Large intestine (tissue), 3 donors: Measurements from ENCODE around the gene ORM1. TPM values are rescaled to one million over a fixed set of nuclear protein-coding genes. Genes with fewer than 3 reads are reported as not detected.

Experiments
- DNase-seq, 2 donors: peaks; one replicate each; pipeline versions ENCODE4 v3.0.0 to v3.0.0-alpha.2; 2013
- H3K27ac ChIP-seq: one replicate; pipeline ENCODE4 v1.5.1; 2013; ENCODE audit warnings: low read length
- H3K27me3 ChIP-seq: 2 replicates; pipeline ENCODE4 v1.6.1; 2013; ENCODE audit warnings: low read length; ENCODE audit not compliant: control insufficient read depth, insufficient read depth
- H3K36me3 ChIP-seq: 2 replicates; pipeline ENCODE4 v1.6.1; 2013; ENCODE audit warnings: low read length; ENCODE audit not compliant: control insufficient read depth, insufficient read depth
- H3K4me1 ChIP-seq: one replicate; pipeline ENCODE4 v1.6.1; 2013; ENCODE audit warnings: low read length; ENCODE audit not compliant: control insufficient read depth, insufficient read depth
- H3K4me3 ChIP-seq: one replicate; pipeline ENCODE4 v1.5.1; 2013; ENCODE audit warnings: low read length
- H3K9me3 ChIP-seq: one replicate; pipeline ENCODE4 v1.6.1; 2013; ENCODE audit warnings: mild to moderate bottlenecking, low read depth, low read length, moderate library complexity; ENCODE audit not compliant: control insufficient read depth
- WGBS: methylation state at CpG from one replicate; pipeline ENCODE4 v1.1.5; 2013; ENCODE audit warnings: low lambda C conversion rate; ENCODE audit not compliant: insufficient coverage; 5-methylcytosine and 5-hydroxymethylcytosine counted together
- polyA plus RNA-seq: library from polyadenylated mRNA; unstranded; fragments of 120-200 nt; gene quantifications from one replicate; pipeline ENCODE4 v1.2.1, GENCODE V29; 2013

ORM1 gene
- polyA plus RNA-seq, 1 donor = 0.09 TPM

DNA sequence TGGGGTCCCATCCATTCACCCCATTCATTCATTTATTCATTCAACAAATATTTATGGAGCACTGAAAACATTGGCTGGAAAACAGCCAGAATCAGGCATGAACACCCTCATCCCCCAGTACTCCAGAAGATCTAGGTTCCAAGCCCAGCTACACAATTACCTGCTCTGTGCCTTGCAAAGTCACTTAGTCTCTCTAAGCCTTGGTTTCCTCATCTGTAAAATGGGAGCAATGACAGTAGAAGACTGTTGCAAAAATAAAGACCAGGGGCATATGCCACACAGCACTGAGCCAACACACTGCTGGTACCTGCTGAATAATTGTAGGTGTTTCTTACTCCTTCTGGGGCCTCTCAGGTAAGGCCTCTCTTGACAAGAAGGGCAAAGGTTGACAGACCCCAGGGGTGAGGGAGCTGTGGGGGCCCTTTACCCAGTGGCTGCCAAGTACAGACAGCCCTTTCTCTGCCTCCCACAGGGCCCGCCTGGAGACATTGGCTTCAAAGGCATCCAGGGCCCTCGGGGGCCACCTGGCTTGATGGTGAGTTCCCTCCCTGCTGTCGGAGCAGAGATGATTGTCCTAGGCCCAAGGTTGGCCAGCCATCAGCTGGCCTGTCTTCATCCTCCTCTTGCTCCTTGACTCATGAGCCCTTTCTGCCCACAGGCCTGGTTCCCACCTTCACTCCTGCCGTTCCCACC, 22.6 kb upstream of the ORM1 start:
- Histone ChIP-seq H3K4me3 (no peak overlapping the region), H3K36me3 (peaks cover 89% of the 10 kb centered on the region), H3K27me3 (no peaks in the 10 kb centered on the region), H3K27ac (no peak overlapping the region), H3K9me3 (peaks cover 4% of the 10 kb centered on the region), H3K4me1 (no peaks in the 10 kb centered on the region)
- DNase-seq = no peak
- WGBS = no CpG with 5 or more reads among the region's 4 CpGs

- WGBS = no CpG with 5 or more reads among the region's 31 CpGs
- Histone ChIP-seq H3K36me3 (peaks cover 86% of the 10 kb centered on the region), H3K4me1 (no peaks in the 10 kb centered on the region), H3K27ac (no peak overlapping the region), H3K4me3 (no peak overlapping the region), H3K9me3 (no peaks in the 10 kb centered on the region), H3K27me3 (no peaks in the 10 kb centered on the region)
- DNase-seq = no peak
These were observed 21.8 kb upstream of the ORM1 start for GRCh38 chr9:114300846-114301797.

DNA sequence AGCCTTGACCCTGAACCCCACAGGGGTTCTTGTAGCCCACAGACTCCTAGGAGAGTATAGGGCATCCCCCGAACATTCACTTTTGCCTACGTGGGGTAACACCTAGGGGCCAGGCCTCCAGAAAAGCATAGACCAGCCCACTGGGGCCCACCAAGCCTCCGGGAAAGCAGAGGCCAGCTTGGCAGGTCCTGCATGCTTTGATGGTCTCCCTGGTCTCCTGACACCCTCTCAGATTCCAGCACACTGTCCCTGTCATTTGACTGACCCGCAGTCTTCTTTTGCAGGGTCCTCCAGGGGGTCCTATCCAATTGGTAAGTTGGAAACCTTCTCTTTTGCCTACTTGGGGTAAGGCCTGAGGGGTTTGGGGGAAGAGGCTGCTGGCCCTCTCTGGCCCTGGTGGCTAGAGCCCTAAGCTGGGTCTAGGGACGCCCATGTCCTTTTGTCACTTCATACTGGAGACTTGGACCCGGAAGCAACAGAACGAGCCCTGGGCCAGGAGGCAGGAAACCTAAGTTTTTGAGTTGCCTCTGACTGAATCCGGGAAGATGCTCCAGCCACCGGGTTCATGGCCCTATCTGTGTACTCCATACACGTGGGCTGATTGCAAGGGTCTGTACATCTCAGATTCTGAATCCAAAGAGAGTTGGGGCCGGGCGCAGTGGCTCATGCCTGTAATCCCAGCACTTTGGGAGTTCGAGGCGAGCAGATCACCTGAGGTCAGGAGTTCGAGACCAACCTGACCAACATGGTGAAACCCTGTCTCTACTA, 20.9 kb upstream of the ORM1 start:
- H3K4me1 ChIP-seq = no peaks in the 10 kb centered on the region
- H3K27ac ChIP-seq = no peak overlapping the region
- no peaks in the 10 kb centered on the region for H3K9me3 ChIP-seq
- no peak overlapping the region for H3K4me3 ChIP-seq
- WGBS = no CpG with 5 or more reads among the region's 15 CpGs
- peaks cover 87% of the 10 kb centered on the region for H3K36me3 ChIP-seq
- no peaks in the 10 kb centered on the region for H3K27me3 ChIP-seq
- DNase-seq = no peak

GRCh38 chr9:114302727-114303126, 20.2 kb upstream of the ORM1 start:
- no peaks in the 10 kb centered on the region for H3K4me1 ChIP-seq
- peaks cover 89% of the 10 kb centered on the region for H3K36me3 ChIP-seq
- H3K27me3 ChIP-seq = no peaks in the 10 kb centered on the region
- H3K4me3 ChIP-seq = no peak overlapping the region
- no peak for DNase-seq
- H3K27ac ChIP-seq = no peak overlapping the region
- no CpG with 5 or more reads among the region's 6 CpGs for WGBS
- H3K9me3 ChIP-seq = no peaks in the 10 kb centered on the region

DNA sequence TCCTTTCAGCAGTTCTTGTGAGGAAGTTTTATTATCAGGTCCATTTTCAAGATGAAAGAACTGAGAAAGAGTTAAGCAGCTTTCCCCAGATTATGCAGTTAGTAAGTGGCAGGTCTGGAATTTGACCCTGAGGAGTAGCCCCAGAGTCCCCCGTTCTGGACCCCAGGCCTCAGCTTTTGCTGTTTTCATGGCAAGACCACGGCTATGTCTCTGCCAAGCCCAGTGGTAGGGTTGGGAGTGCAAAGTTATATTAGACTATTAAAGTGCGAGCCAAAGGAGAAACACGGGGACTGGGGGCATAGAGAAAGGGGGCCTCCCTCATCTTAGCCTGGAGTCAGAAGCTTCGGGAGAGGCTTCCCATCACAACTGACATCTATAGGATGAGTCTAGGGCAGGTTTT, 19.3 kb upstream of the ORM1 start:
- Histone ChIP-seq H3K4me1 (no peaks in the 10 kb centered on the region), H3K27me3 (no peaks in the 10 kb centered on the region), H3K27ac (no peak overlapping the region), H3K4me3 (no peak overlapping the region), H3K9me3 (no peaks in the 10 kb centered on the region), H3K36me3 (peaks cover 89% of the 10 kb centered on the region)
- WGBS = no CpG with 5 or more reads among the region's 5 CpGs
- no peak for DNase-seq

DNA sequence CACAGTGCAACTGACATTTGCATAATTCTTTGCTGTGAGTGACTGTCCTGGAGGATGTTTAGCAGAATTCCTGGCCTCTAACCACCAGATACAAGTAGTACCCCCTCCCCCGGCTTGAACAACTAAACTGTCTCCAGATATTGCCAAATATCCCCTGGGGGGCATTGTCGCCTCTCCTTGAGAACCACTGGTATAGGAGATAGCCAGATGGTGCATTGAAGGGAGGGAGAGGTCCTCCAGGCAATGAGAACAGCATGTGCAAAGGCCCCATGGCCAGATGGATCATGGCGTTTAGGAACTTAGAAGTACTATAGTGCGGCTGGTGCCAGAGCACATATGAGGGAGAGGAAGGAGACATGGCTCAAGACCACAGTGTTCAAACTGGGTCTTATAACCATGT, 18.9 kb upstream of the ORM1 start:
- no peaks in the 10 kb centered on the region for H3K4me1 ChIP-seq
- no peak overlapping the region for H3K27ac ChIP-seq
- H3K36me3 ChIP-seq = peaks cover 92% of the 10 kb centered on the region
- H3K9me3 ChIP-seq = no peaks in the 10 kb centered on the region
- no peaks in the 10 kb centered on the region for H3K27me3 ChIP-seq
- WGBS = 100% methylated on average over 1 of the region's 4 CpGs
- DNase-seq = no peak
- H3K4me3 ChIP-seq = no peak overlapping the region

DNA sequence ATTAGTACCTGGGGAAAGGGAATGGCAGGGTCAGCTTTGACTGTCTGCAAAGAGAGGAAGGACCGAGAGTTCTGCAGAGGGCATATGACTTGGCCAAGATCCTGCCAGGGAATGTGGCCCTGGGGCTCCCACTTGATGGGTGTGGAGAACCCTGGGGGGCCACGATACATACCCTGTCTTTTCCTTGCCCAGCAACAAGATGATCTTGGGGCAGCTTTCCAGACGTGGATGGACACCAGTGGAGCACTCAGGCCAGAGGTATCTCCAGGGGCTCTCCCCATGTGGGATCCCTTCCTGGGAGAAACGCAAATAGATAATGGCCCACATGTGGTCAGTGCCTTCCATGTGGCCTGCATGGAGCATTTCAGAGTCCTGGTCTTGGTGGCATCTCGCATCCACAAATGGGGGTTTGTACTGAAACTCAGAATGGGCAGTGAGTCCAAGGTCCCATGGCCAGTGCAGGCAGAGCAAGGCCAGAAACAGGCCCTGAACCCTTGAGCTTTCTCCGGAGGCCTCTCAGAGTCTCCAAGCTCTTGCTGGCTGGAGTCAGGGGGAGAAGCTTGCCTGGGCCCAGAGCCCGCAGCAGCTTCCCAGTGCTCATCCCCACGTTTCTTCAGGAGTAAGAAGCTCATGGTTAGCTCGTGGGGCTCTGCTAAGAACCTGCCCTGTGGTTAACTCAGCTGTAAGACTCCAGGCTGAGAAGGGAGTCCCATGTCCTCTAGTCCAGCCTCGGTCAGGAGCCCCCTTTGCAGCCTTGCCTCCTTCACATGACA, 18.3 kb upstream of the ORM1 start:
- Histone ChIP-seq H3K27ac (no peak overlapping the region), H3K4me1 (no peaks in the 10 kb centered on the region), H3K9me3 (no peaks in the 10 kb centered on the region), H3K4me3 (no peak overlapping the region), H3K36me3 (peaks cover 89% of the 10 kb centered on the region), H3K27me3 (no peaks in the 10 kb centered on the region)
- WGBS = no CpG with 5 or more reads among the region's 10 CpGs
- DNase-seq = no peak

DNA sequence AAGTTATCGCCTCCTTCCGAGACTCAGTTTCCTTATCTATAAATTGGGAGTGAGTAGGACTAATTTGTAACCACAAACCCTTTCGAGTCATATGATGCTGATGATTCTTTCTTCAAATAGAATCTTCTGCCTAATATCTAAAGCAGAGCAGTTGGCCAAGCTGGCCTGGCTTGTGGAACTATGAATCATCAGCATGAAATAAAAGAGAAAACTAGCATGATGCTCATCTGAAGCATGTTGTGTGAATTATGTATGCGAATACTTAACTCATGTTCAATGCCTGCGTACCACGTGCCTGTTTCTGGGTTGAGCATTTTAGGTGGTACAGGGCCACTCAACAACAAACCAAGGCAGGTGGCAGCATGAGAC, 15.0 kb upstream of the ORM1 start:
- Histone ChIP-seq H3K27me3 (no peaks in the 10 kb centered on the region), H3K27ac (no peak overlapping the region), H3K9me3 (no peaks in the 10 kb centered on the region), H3K4me1 (no peaks in the 10 kb centered on the region), H3K36me3 (peaks cover 75% of the 10 kb centered on the region), H3K4me3 (no peak overlapping the region)
- DNase-seq = no peak
- WGBS = no CpG with 5 or more reads among the region's 6 CpGs

DNA sequence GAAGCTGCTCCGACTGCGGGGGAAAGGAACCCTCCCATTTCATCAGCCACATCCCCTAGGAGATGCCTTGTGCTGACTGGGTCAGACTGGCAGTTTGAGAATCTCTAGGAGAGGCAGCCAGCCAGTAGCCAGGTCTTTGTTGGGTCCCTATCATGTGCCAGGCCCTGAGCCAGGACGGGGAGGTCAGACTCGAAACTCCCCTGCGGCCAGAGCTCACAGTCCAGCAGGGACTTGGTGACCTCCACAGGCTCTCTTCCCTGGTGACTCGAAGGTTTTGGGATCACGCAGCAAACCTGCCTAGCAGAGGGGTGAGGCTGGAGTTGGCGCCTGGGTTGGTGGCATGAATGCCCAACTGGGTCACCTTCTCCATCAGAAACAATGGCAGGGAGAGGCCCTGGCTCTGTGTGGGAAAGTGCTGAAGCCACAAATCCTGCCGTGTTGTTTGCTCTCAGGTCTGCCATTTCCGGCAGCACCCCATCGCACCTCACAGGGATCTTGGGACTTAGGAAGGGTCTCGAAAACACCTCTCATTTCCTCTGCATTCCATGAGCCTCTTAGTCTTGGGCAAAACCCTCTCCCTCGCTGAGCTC, 14.4 kb upstream of the ORM1 start:
- WGBS = no CpG with 5 or more reads among the region's 13 CpGs
- H3K27me3 ChIP-seq = no peaks in the 10 kb centered on the region
- H3K36me3 ChIP-seq = peaks cover 72% of the 10 kb centered on the region
- no peak overlapping the region for H3K27ac ChIP-seq
- H3K4me1 ChIP-seq = no peaks in the 10 kb centered on the region
- DNase-seq = no peak
- no peak overlapping the region for H3K4me3 ChIP-seq
- no peaks in the 10 kb centered on the region for H3K9me3 ChIP-seq
